ENCODE results near the gene SPINT2. TPM values are rescaled to one million over a fixed set of nuclear protein-coding genes. Genes with fewer than 3 reads are reported as not detected.
A peak's percentile ranks its signal among the peaks of the same experiment; 100 is the strongest.

The SPINT2 gene
- total RNA-seq, 1 experiment from 2014 or later: 442 TPM

DNA sequence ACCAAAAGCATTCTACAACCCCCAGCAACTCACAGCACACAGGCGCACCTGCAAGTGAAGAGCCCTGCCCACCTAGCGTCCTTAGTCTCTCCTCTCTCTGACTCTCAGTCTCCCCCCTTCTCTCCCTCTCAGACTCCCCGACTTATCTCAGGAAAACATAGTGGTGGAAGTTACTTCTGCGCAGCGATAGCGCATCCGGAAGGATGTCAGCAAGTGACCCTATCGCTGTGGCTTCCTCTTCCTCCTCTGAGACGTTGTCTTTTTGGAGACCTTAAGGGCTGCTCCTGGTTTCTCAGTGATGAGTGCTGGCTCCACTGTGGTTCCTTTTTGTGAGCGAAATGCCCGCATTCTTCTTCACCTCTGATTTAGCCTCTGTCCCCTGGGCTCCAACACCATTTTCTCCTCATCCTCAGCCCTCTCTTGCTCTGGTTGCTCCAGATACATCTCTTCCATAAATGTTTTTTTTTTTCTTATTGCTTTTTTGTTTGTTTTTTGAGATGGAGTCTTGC lies 52.8 kb downstream of the SPINT2 start:
- Histone ChIP-seq H3K79me2 (ENCODE audit: low read length) (peaks cover 20% of the 10 kb centered on the region), H3K36me3 (ENCODE audit: low read depth, low read length) (no peaks in the 10 kb centered on the region), H2AFZ (ENCODE audit: low read length) (no peak overlapping the region), H3K9ac (ENCODE audit: low read length) (no peak overlapping the region), H3K27ac (ENCODE audit: low read length) (no peak overlapping the region), H3K9me2 (replicated peaks; ENCODE audit: low read length) (no peaks in the 10 kb centered on the region), H3F3A (ENCODE audit: low read length, unreplicated experiment) (no peaks in the 10 kb centered on the region), H3K9me3 (ENCODE audit: low read length) (no peaks in the 10 kb centered on the region), H3K4me2 (ENCODE audit: low read length) (no peak overlapping the region), H3K4me3 (ENCODE audit: low read length) (no peak overlapping the region), H4K20me1 (ENCODE audit: low read length) (no peaks in the 10 kb centered on the region), H3K4me1 (ENCODE audit: insufficient read depth, low read length) (peaks cover 5% of the 10 kb centered on the region; the same call in 1 of the 2 replicates), H3K27me3 (ENCODE audit: low read length) (no peaks in the 10 kb centered on the region)
- intact Hi-C loops (cut with micrococcal nuclease): no loop called here
- BruUV-seq (replicated peaks): no TSS peak
- POLR2A ChIA-PET (ENCODE audit: unreplicated experiment): no interaction called here
- CTCF ChIA-PET: no interaction called here
- ATAC-seq: no peak
- no peak for DNase-seq
- TF ChIP-seq EZH2phosphoT487 (IDR thresholded peaks at IDR 0.05; ENCODE audit: borderline replicate concordance, low read length) (no peak), EZH2 (IDR thresholded peaks at IDR 0.05; ENCODE audit: low read length, unreplicated experiment) (no peak)
- TF ChIP-seq, protein P1, sequence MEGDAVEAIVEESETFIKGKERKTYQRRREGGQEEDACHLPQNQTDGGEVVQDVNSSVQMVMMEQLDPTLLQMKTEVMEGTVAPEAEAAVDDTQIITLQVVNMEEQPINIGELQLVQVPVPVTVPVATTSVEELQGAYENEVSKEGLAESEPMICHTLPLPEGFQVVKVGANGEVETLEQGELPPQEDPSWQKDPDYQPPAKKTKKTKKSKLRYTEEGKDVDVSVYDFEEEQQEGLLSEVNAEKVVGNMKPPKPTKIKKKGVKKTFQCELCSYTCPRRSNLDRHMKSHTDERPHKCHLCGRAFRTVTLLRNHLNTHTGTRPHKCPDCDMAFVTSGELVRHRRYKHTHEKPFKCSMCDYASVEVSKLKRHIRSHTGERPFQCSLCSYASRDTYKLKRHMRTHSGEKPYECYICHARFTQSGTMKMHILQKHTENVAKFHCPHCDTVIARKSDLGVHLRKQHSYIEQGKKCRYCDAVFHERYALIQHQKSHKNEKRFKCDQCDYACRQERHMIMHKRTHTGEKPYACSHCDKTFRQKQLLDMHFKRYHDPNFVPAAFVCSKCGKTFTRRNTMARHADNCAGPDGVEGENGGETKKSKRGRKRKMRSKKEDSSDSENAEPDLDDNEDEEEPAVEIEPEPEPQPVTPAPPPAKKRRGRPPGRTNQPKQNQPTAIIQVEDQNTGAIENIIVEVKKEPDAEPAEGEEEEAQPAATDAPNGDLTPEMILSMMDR (conservative IDR thresholded peaks at IDR 0.05; ENCODE audit: low read depth, low read length): no peak

DNA sequence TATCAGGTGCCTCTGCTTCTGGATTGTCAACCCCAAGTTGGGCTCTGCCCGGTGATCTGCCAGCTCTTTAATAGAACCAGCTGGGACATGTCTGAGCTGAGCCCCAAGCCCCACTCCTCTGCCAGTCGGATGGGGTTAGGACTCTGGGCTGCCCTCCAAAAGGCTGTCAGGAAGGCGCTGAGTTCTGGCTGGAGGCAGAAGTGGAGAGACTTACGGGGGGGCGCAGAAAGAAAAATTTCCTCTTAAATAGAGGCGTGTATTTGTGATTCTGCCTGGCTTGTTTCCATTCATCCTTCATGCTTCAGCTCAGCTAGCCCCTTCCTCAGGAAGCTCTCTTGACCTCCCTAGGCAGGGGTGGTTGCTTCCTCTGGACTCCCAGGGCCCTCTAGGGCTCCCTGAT lies 54.3 kb downstream of the SPINT2 start:
- no peaks in the 10 kb centered on the region for H3K27me3 ChIP-seq (ENCODE audit: low read length)
- H3K4me3 ChIP-seq (ENCODE audit: low read length): no peak overlapping the region
- intact Hi-C loops (cut with micrococcal nuclease): no loop called here
- H3F3A ChIP-seq (ENCODE audit: low read length, unreplicated experiment): no peaks in the 10 kb centered on the region
- H4K20me1 ChIP-seq (ENCODE audit: low read length): no peaks in the 10 kb centered on the region
- DNase-seq (no peak), ATAC-seq (no peak)
- H3K9me2 ChIP-seq (replicated peaks; ENCODE audit: low read length): no peaks in the 10 kb centered on the region
- BruUV-seq (replicated peaks): no TSS peak
- no peak overlapping the region for H2AFZ ChIP-seq (ENCODE audit: low read length)
- H3K36me3 ChIP-seq (ENCODE audit: low read depth, low read length): no peaks in the 10 kb centered on the region
- no peaks in the 10 kb centered on the region for H3K9me3 ChIP-seq (ENCODE audit: low read length)
- CTCF ChIA-PET: no interaction called here
- H3K4me1 ChIP-seq (ENCODE audit: insufficient read depth, low read length): peaks cover 5% of the 10 kb centered on the region; the same call in 1 of the 2 replicates
- peaks cover 14% of the 10 kb centered on the region for H3K79me2 ChIP-seq (ENCODE audit: low read length)
- peak overlapping the region; percentile 98; the same call in 1 of the 2 replicates for H3K4me2 ChIP-seq (ENCODE audit: low read length)
- POLR2A ChIA-PET (ENCODE audit: unreplicated experiment): no interaction called here
- H3K9ac ChIP-seq (ENCODE audit: low read length): no peak overlapping the region
- H3K27ac ChIP-seq (ENCODE audit: low read length): no peak overlapping the region
- TF ChIP-seq EZH2 (IDR thresholded peaks at IDR 0.05; ENCODE audit: low read length, unreplicated experiment): no peak
- TF ChIP-seq, protein P1 (conservative IDR thresholded peaks at IDR 0.05; ENCODE audit: low read depth, low read length): no peak
- TF ChIP-seq EZH2phosphoT487 (IDR thresholded peaks at IDR 0.05; ENCODE audit: borderline replicate concordance, low read length): no peak

DNA sequence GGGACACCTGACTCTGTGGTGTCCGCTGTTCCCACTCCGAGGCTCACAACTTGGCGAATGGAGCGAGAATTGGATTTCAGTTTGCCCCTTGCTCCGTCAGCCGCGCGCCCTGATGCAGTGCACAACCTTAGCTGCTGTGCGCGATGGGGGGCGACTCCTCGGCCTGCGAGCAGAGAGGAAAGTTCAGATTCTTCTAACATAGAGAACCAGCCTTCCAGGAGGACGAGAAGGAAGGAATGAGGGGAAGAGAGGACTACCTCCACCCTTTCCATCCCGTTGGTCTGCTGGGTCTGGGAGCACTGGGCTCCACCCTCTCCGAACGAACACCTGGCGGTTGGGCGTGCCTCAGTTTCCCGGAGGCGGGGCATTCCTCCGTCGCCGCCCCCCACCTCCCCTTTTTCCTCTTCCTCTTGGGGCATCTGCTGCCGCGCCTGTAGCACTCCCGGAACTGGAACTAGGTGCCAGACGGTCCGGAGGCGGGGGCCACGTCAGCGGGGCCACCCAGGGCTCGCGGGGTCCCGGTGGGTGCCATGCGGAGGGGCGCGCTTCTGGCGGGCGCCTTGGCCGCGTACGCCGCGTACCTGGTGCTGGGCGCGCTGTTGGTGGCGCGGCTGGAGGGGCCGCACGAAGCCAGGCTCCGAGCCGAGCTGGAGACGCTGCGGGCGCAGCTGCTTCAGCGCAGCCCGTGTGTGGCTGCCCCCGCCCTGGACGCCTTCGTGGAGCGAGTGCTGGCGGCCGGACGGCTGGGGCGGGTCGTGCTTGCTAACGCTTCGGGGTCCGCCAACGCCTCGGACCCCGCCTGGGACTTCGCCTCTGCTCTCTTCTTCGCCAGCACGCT lies 55.3 kb downstream of the SPINT2 start, which contains the start of gene KCNK6:
Gene KCNK6, plus strand, starts transcription at position 425 of the 838 bp plus-strand sequence. Its CDS starts 106 bp downstream, at position 531.
- ChIA-PET POLR2A (ENCODE audit: unreplicated experiment) (interaction anchor here (0.7 kb wide), 1 partner anchor 40 kb away, joined by 5 read pairs; no protein-coding TSS in a partner anchor), CTCF (no interaction called here)
- no peaks in the 10 kb centered on the region for H3K9me2 ChIP-seq (replicated peaks; ENCODE audit: low read length)
- TF ChIP-seq, protein P1 (conservative IDR thresholded peaks at IDR 0.05; ENCODE audit: low read depth, low read length): no peak
- no peak for TF ChIP-seq EZH2phosphoT487 (IDR thresholded peaks at IDR 0.05; ENCODE audit: borderline replicate concordance, low read length)
- TF ChIP-seq EZH2 (IDR thresholded peaks at IDR 0.05; ENCODE audit: low read length, unreplicated experiment): no peak
- H3K27me3 ChIP-seq (ENCODE audit: low read length): no peaks in the 10 kb centered on the region
- BruUV-seq (replicated peaks): TSS peak; percentile 41
- H3K27ac ChIP-seq (ENCODE audit: low read length): no peak within 1 kb of the TSS
- no peaks in the 10 kb centered on the region for H3K36me3 ChIP-seq (ENCODE audit: low read depth, low read length)
- peaks cover 9% of the 10 kb centered on the region for H3K79me2 ChIP-seq (ENCODE audit: low read length)
- no peaks in the 10 kb centered on the region for H3K9me3 ChIP-seq (ENCODE audit: low read length)
- ATAC-seq: peak; percentile 9
- peak within 1 kb of the TSS; percentile 55 for H3K9ac ChIP-seq (ENCODE audit: low read length)
- intact Hi-C loops (cut with micrococcal nuclease): no loop called here
- DNase-seq: no peak
- peak within 1 kb of the TSS; percentile 86 for H3K4me3 ChIP-seq (ENCODE audit: low read length)
- peak within 1 kb of the TSS; percentile 98 for H3K4me2 ChIP-seq (ENCODE audit: low read length)
- H2AFZ ChIP-seq (ENCODE audit: low read length): peak within 1 kb of the TSS; percentile 93
- no peaks in the 10 kb centered on the region for H4K20me1 ChIP-seq (ENCODE audit: low read length)
- H3F3A ChIP-seq (ENCODE audit: low read length, unreplicated experiment): no peaks in the 10 kb centered on the region
- peaks cover 5% of the 10 kb centered on the region; the same call in 1 of the 2 replicates for H3K4me1 ChIP-seq (ENCODE audit: insufficient read depth, low read length)
